ENCODE data around the gene CEACAM19.
A peak's percentile ranks its signal among the peaks of the same experiment; 100 is the strongest.
"Not testable (repeated sequence)": the region's sequence is repeated elsewhere in the genome, so short reads cannot be mapped to it uniquely, and the experiment has no call there.

CEACAM19 gene

DNA sequence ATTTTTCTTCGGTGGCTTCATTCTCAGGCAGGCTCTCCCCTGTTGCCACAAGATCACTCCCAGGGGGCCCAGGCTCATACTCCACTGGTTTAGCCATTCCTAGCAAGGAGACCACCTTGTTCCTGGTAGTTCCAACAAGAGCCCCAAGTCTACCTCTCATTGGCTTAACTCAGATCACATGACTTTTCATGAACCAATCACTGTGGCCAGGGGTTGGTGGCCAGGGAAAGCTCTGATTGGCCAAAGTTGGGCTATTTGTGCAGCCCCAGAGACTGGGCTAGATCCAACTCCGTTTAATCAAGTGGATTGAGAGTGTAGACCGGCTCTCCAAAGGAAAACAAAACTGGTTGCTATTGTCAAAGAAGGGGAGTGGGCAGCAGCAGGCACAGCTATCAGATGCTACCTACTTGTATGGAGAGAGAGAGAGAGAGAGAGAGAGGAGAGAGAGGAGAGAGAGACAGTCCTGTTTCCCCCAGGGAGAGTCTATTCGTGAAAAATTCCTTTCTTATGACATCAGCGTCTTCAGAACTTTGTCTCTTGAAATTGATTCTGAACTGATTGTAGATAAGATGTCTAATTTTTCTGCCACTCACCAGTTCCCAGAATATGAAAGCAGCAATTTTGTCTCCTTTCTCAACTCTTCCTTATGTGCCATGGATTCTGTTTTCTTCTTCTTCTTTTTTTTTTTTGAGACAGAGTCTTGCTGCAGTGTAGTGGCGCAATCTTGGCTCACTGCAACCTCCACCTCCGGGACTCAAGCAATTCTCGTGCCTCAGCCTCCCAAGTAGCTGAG lies 5.9 kb downstream of the CEACAM19 start:
- DNase-seq, result no peak

DNA sequence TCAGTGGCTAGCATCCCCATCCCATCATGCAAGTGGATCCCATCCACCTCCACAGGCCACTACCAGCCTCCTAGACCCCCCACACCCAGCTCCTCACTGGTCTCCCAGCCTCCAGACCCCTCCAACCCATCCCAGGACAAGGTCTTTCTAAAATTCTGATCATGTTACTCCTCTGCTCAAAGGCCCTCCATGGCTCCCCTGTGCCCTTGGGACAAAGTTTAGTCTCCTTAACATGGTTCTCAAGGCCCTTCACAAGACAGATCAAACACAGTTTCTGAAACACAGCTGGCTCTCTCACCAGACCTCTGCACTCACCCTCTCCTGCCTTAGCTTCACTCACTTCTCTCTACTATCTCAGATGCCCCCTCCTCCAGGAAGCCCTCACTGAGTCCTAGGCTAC lies 9.3 kb downstream of the CEACAM19 start:
- DNase-seq, result no peak

- DNase-seq, result no peak
These were observed 10.9 kb downstream of the CEACAM19 start for GRCh38 chr19:44681992-44682790.

GRCh38 chr19:44682807-44683206 lies 11.5 kb downstream of the CEACAM19 start:
- DNase-seq, result no peak

DNA sequence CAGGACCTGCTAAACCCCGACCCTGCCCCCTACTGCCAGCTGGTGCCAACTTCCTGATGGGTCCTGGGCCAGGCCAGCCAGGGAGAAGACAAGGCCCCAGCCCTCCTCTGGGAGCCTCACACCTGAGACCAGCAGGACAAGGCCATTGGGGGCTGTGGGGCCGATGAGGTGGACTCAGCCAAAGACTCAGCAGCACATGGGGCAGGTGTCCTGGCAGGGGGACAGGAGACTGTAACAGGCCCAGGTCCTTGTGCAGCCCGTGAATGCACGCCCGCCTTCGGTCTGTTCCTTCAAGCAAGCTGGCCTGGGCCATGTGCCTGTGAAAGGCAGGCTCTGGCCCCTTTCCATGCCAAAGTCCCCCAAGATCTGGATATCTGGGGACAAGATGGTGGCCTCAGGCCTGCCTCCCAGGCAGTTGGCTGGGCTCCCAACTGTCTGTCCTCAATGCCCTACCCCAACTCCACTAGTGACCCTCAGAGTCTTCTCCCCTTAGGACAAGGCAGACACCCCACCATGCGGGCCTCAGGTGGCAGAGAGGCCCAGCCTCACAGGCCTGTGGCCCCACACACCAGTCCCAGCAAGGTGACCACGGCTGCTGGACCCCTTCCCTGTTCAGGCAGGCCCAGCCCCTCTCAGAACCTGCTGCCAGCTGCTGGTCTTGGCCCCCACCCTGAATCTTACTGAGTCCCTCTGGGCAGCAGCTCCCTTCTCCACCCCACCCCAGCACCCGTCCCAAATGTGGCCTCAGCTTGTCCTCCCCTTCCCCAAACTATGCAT lies 12.3 kb downstream of the CEACAM19 start:
- DNase-seq, result no peak

DNA sequence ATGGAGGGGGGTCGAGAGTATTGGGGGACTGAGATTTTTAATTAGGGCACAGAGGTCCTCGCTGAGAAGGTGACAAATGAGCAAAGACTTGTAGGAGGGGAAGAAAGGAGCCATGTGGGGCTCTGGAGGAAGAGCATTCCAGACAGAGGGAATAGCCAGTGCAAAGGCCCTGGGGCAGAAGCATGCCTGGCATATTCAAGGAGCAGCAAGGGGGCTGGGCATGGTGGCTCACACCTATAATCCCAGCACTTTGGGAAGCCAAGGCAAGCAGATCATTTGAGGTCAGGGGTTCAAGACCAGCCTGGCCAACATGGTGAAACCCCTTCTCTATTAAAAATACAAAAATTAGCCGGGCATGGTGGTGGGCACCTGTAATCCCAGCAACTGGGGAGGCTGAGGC lies 13.1 kb downstream of the CEACAM19 start:
- not testable (repeated sequence) for DNase-seq

DNA sequence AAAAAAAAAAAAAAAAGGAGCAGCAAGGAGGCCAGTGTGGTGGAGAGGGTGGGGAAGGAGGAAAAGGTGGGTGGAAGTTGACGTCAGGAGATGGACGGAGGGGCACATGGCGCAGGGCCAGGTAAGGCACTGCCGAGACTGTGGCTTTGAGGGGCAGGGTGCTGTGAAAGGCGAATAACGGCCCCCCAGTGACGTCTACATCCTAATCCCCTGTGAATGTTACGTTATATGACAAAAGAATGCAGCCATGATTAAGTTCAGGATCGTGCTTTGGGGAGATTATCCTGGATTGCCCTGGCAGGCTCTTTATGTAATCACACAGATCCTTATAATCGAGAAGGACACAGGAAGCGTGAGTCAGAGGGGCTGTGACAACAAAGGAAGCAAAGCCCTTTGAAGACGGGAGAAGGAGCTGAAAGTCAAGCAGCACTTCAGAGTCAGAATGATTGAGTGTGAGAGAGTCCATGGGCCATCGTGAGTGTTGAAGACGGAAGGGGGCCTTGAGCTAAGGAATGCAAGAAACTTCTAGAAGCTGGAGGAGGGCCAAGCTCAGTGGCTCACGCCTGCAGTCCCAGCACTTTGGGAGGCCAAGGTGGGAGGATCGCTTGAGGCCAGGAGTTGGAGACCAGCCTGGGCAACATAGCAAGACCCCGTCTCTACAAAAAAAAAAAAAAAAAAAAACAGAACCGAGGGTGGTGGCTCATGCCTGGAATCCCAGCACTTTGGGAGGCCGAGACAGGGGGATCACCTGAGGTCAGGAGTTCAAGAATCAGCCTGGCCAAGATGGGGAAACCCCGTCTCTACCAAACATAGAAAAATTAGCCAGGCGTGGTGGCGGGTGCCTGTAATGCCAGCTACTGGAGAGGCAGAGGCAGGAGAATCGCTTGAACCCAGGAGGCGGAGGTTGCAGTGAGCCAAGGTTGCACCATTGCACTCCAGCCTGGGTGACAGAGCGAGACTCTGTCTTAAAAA lies 13.9 kb downstream of the CEACAM19 start:
- no peak for DNase-seq

DNA sequence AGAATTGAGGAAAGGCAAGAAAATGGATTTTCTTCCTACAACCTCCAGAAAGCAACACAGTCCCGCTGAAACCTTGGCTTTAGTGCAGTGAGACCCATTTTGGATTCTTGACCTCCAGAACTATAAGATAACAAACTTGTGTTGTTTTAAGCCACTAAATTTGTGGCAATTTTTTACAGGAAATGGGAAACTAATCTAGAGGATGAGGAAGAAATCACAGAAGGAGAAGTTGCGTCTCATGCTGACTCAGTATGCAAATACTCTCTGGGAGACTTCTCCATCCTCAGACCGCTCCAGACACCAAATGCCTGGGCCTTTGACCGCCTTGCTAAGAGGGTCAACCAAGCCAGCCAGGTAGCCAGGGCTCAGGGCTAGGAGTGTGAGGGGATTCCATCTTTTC lies 14.6 kb downstream of the CEACAM19 start:
- DNase-seq, result no peak

DNA sequence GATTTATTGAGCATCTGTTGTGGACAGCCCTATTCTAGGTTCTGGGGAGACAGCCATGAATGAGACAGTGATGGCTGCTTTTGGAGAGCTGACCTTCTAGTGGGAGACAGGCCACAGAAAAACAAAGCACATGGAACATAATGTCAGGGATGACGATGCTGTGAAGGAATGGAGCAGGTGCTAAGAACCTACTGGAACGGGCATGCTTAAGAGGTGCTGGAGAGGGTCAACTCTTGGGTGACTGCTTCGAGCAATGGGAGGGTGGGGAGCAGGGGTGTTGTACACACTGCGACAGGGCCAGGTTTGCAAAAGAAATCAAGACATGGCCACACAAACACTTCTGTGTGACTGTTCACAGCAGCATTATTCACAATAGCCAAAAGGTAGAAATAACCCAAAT lies 15.6 kb downstream of the CEACAM19 start:
- no peak for DNase-seq

- DNase-seq, result no peak
These were observed 16.6 kb downstream of the CEACAM19 start for GRCh38 chr19:44687888-44688287.

DNA sequence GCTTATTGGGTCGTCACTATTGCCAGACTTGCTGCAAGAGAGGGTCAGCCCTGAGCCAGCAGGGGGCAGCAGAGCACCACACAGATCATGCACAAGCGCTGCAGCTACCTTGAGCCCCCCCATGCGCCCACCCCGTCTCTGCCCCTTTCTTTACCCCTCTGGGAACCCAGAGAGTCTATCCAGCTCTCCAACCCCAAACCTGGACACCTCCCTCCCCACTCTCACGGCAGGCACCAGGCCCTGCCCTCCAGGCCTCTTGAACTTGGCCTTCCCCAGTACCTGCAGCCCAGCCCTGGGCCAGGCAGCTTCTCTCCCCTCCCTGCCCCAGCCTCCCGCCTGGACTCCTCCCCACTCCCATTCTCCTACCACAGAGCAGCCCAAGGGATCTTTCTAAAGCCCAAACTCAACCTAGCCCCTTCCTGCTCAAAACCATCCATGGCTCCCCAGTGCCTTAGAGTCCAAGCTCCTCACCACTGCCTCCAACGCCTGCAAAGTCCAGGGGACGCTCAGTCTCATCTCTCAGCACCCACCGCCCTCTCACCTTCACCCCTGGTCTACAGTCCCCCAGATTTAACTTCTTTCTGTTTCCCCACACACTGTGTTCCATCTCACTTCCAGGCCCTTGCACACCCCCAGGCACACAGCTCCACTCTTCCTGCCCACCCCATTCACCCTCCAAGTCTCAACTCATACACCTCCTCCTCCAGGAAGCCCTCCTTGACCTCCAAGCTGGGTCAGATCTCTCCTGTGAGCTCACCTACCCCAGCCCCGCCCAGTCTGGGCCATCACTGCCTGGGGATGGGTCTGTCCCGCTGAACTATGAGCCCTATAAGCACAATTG lies 18.2 kb downstream of the CEACAM19 start:
- peak; percentile 79 for DNase-seq

GRCh38 chr19:44690131-44690440 lies 18.8 kb downstream of the CEACAM19 start:
- no peak for DNase-seq

GRCh38 chr19:44692379-44692721 lies 21.1 kb downstream of the CEACAM19 start:
- no peak for DNase-seq

GRCh38 chr19:44694184-44694579 lies 22.9 kb downstream of the CEACAM19 start:
- no peak for DNase-seq

- DNase-seq, result no peak
These were observed 25.8 kb downstream of the CEACAM19 start for GRCh38 chr19:44696939-44697669.

GRCh38 chr19:44697670-44698034 lies 26.4 kb downstream of the CEACAM19 start:
- DNase-seq, result no peak

DNA sequence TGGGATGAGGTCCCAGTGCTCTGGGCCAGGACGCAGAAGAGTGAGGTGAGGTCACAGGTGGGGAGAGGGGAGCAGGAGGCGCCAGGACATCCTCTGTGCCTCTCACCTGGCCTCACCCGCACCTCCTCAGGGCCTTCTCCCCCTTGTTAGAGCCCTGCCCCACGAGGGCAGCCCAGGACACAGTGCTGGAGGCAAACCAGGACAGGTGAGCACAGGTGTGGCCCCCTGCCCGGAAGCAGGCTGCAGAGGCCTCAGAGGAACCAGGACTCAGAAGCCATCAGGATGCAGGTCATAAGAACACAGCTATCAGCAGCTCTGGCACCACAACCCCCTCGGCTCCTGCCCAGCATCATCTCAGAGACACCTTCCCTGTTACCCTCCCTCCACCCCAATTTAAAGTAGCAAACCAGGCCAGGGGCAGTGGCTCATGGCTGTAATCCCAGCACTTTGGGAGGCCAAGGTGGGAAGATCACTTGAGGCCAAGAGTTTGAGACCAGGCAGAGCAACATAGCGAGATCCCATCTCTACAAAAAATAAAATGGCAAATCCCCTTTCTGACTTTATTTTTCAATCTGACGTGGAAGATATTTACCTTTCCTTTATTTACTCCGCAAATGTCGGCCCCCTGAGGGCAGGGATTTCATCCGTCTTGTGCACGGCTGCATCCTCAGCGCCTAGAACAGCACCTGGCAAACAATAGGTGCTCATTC lies 27.4 kb downstream of the CEACAM19 start, which contains the start of gene CEACAM16:
Gene CEACAM16 (plus strand): TSS at position 660 of the 710 bp plus-strand sequence. CDS start 2,306 bp downstream, outside the sequence.
- DNase-seq, result no peak

GRCh38 chr19:44700547-44700946 lies 29.3 kb downstream of the CEACAM19 start:
- DNase-seq, result no peak

GRCh38 chr19:44701228-44701627 lies 29.9 kb downstream of the CEACAM19 start:
- no peak for DNase-seq

DNA sequence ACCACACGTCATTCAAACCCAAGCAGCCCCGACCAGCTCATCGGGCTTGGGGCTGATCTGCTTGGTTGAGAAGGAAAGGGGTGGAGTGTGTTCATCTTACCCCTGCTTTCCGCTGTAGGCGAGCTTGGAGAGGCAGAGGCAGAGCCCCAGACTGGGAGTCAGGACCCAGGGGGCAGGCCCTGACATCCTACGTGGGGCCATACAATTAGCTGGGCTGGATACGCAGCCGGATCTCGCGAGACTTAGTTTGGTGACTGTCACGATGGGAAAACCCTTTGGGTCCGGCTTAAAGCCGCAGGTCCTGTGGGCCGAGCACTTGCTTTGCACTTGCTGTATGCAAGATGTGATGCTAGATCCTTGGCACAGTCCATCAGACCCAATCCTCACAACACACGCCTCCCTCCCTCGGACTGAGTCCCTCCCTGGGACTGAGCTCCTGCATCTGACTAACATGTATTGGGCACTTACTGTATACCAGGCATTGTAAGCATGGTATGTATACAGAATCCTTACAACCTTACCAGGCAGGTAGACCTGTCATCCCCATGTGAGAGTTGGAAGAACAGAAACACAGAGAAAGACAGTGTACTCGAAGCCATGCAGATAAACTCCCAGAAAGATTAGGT lies 31.4 kb downstream of the CEACAM19 start:
- DNase-seq, result no peak
